OCI-LY7 (cell line): ENCODE measurements around the gene PLPPR1. TPM values are rescaled to one million over a fixed set of nuclear protein-coding genes. Genes with fewer than 3 reads are reported as not detected.

Experiments
- BruUV-seq: library from RNA; stranded (reverse); fragments of 400-500 nt; replicated peaks from 2 replicates; lab custom pipeline; 2021; lab: Mats Ljungman, UMichigan
- CTCF ChIA-PET: fragments of 300-600 bp; sonication (Branson Sonifier 250); formaldehyde crosslinking; loops from one replicate; lab custom pipeline; 2022; ENCODE audit warnings: antibody characterized with exemption; ENCODE audit not compliant: unreplicated experiment; lab: Charles Lee
- POLR2A ChIA-PET: fragments of 300-600 bp; sonication (Branson Sonifier 250); formaldehyde crosslinking; loops from one replicate; lab custom pipeline; 2022; ENCODE audit warnings: antibody characterized with exemption; lab: Charles Lee
- DNase-seq: peaks from one replicate; pipeline ENCODE4 v3.0.0-alpha.2; 2015; ENCODE audit warnings: low spot score
- H2AFZ ChIP-seq: fragments of 200-600 bp; sonication (generic), shearing (Covaris generic); 2 replicates; pipeline ENCODE4 v1.6.1; 2014; ENCODE audit warnings: mild to moderate bottlenecking, antibody characterized with exemption, low read length, moderate library complexity
- H3K27ac ChIP-seq: fragments of 200-600 bp; sonication (generic); 2 replicates; pipeline ENCODE4 v1.5.1; 2014; ENCODE audit warnings: mixed run types, low read depth, mild to moderate bottlenecking, moderate library complexity, low read length, inconsistent platforms; ENCODE audit not compliant: poor library complexity, severe bottlenecking
- H3K36me3 ChIP-seq: fragments of 200-600 bp; sonication (generic); 2 replicates; pipeline ENCODE4 v1.6.1; 2014; ENCODE audit warnings: mild to moderate bottlenecking, antibody characterized with exemption, low read length, moderate library complexity, mixed read lengths; ENCODE audit not compliant: insufficient read depth
- H3K4me1 ChIP-seq: fragments of 200-600 bp; sonication (generic); 2 replicates; pipeline ENCODE4 v1.5.1; 2014; ENCODE audit warnings: mild to moderate bottlenecking, low read length; ENCODE audit not compliant: insufficient read depth, poor library complexity, severe bottlenecking
- H3K4me2 ChIP-seq: fragments of 200-600 bp; sonication (generic); 2 replicates; pipeline ENCODE4 v1.6.1; 2014; ENCODE audit warnings: mild to moderate bottlenecking, low read length
- H3K4me3 ChIP-seq: fragments of 200-600 bp; sonication (generic); 2 replicates; pipeline ENCODE4 v1.5.1; 2014; ENCODE audit warnings: mild to moderate bottlenecking, low read depth, low read length; ENCODE audit not compliant: poor library complexity, severe bottlenecking
- H3K79me2 ChIP-seq: fragments of 200-600 bp; sonication (generic); 2 replicates; pipeline ENCODE4 v1.6.1; 2016; ENCODE audit warnings: low read depth, mild to moderate bottlenecking, low read length, moderate library complexity, mixed read lengths; ENCODE audit not compliant: insufficient read depth
- H3K9me2 ChIP-seq: fragments of 200-600 bp; sonication (generic); 2 replicates; pipeline ENCODE4 v1.6.1; 2016; ENCODE audit warnings: mild to moderate bottlenecking, low read length, mixed read lengths; ENCODE audit not compliant: insufficient read depth
- H3K9me3 ChIP-seq: fragments of 200-600 bp; sonication (generic); 2 replicates; pipeline ENCODE4 v1.6.1; 2014; ENCODE audit warnings: mild to moderate bottlenecking, mixed run types, low read length, mixed read lengths
- H4K20me1 ChIP-seq: fragments of 200-600 bp; sonication (generic); 2 replicates; pipeline ENCODE4 v1.6.1; 2014; ENCODE audit warnings: mild to moderate bottlenecking, antibody characterized with exemption, low read length, moderate library complexity, mixed read lengths; ENCODE audit not compliant: insufficient read depth
- EZH2phosphoT487 ChIP-seq: fragments of 200-600 bp; sonication (generic); IDR thresholded peaks from 2 replicates; pipeline ENCODE4 v1.6.1; 2018; ENCODE audit warnings: low read depth, borderline replicate concordance, mild to moderate bottlenecking, mixed run types, antibody characterized with exemption, low read length, moderate library complexity, mixed read lengths
- intact Hi-C: fragments of 100-400 bp; cut with micrococcal nuclease; formaldehyde crosslinking; loops from one replicate; pipeline ENCODE4 v1.10.0; 2022; ENCODE audit not compliant: unreplicated experiment
- total RNA-seq, 2 experiments: library from RNA; depleted of rRNA in 1 of 2; stranded (reverse); fragments of >200 nt in 1 of 2; shearing (Covaris generic) in 1 of 2; gene quantifications; 2 replicates each; pipeline ENCODE4 v1.2.3, GENCODE V29; 2014 to 2022
- TF ChIP-seq, protein P1 (sequence below): fragments of 200-600 bp; sonication (generic); conservative IDR thresholded peaks from 2 replicates; pipeline ENCODE4 v1.5.1; 2014; ENCODE audit warnings: mild to moderate bottlenecking, antibody characterized with exemption, low read length, moderate library complexity, mixed read lengths

PLPPR1 gene
- total RNA-seq, 2 experiments from 2014 or later = not detected

DNA sequence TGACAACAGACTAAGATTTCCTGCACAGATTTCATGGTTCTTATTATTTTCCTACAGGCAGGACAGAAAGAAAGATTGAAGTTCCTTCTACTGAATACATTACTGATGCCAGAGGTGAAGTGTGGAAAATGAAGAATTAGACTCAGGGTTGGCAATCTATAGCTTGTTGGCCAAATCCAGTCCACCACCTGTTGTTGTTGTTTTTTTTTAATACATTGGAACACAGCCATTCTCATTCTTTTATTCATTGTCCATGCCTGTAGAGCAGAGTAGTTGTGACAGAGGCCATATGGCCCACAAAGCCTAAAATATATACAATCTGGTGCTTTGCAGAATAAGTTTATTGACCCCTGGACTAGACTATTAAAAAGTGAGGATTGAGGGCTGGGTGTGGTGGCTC, 5.8 kb upstream of the PLPPR1 start:
- no peak for TF ChIP-seq EZH2phosphoT487
- TF ChIP-seq, protein P1, sequence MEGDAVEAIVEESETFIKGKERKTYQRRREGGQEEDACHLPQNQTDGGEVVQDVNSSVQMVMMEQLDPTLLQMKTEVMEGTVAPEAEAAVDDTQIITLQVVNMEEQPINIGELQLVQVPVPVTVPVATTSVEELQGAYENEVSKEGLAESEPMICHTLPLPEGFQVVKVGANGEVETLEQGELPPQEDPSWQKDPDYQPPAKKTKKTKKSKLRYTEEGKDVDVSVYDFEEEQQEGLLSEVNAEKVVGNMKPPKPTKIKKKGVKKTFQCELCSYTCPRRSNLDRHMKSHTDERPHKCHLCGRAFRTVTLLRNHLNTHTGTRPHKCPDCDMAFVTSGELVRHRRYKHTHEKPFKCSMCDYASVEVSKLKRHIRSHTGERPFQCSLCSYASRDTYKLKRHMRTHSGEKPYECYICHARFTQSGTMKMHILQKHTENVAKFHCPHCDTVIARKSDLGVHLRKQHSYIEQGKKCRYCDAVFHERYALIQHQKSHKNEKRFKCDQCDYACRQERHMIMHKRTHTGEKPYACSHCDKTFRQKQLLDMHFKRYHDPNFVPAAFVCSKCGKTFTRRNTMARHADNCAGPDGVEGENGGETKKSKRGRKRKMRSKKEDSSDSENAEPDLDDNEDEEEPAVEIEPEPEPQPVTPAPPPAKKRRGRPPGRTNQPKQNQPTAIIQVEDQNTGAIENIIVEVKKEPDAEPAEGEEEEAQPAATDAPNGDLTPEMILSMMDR = no peak
- BruUV-seq = no TSS peak
- H2AFZ ChIP-seq = no peak overlapping the region
- H3K4me3 ChIP-seq = no peak overlapping the region
- no peaks in the 10 kb centered on the region for H3K79me2 ChIP-seq
- H3K9me3 ChIP-seq = no peaks in the 10 kb centered on the region
- H3K4me1 ChIP-seq = no peaks in the 10 kb centered on the region
- intact Hi-C loops = no loop called here
- no peaks in the 10 kb centered on the region for H3K9me2 ChIP-seq
- no peaks in the 10 kb centered on the region for H4K20me1 ChIP-seq
- H3K36me3 ChIP-seq = no peaks in the 10 kb centered on the region
- POLR2A ChIA-PET = interaction anchor here (0.6 kb wide), 2 partner anchors 751 to 1227 kb away, joined by 3 to 4 read pairs; no protein-coding TSS in a partner anchor
- DNase-seq = no peak
- no peak overlapping the region for H3K4me2 ChIP-seq
- no peak overlapping the region for H3K27ac ChIP-seq
- CTCF ChIA-PET = no interaction called here

- ChIA-PET CTCF (interaction anchor here (1.0 kb wide), 1 partner anchor 9 kb away, joined by 3 read pairs; no protein-coding TSS in a partner anchor), POLR2A (interaction anchor here (0.6 to 1.7 kb wide), 6 partner anchors 12 to 478 kb away, joined by 3 to 9 read pairs (median 3); no protein-coding TSS in a partner anchor)
- no peaks in the 10 kb centered on the region for H3K4me1 ChIP-seq
- no peak for DNase-seq
- intact Hi-C loops = no loop called here
- no peaks in the 10 kb centered on the region for H4K20me1 ChIP-seq
- H3K79me2 ChIP-seq = no peaks in the 10 kb centered on the region
- BruUV-seq = no TSS peak
- H2AFZ ChIP-seq = no peak overlapping the region
- H3K9me2 ChIP-seq = no peaks in the 10 kb centered on the region
- no peaks in the 10 kb centered on the region for H3K36me3 ChIP-seq
- no peak for TF ChIP-seq EZH2phosphoT487
- TF ChIP-seq, protein P1 = no peak
- H3K9me3 ChIP-seq = no peaks in the 10 kb centered on the region
- no peak overlapping the region for H3K27ac ChIP-seq
- H3K4me2 ChIP-seq = no peak overlapping the region
- H3K4me3 ChIP-seq = no peak overlapping the region
Observed at GRCh38 chr9:101025940-101026339, 2.6 kb upstream of the PLPPR1 start.

GRCh38 chr9:101026824-101027223, 1.7 kb upstream of the PLPPR1 start:
- H3K4me1 ChIP-seq = no peaks in the 10 kb centered on the region
- no peaks in the 10 kb centered on the region for H3K9me3 ChIP-seq
- ChIA-PET POLR2A (interaction anchor here (1.0 kb wide), 1 partner anchor 79 kb away, joined by 3 read pairs; no protein-coding TSS in a partner anchor), CTCF (interaction anchor here (1.0 kb wide), 1 partner anchor 8 kb away, joined by 3 read pairs; no protein-coding TSS in a partner anchor)
- intact Hi-C loops = no loop called here
- TF ChIP-seq EZH2phosphoT487 = no peak
- TF ChIP-seq, protein P1 = no peak
- no peaks in the 10 kb centered on the region for H4K20me1 ChIP-seq
- no peaks in the 10 kb centered on the region for H3K79me2 ChIP-seq
- H3K36me3 ChIP-seq = no peaks in the 10 kb centered on the region
- H3K9me2 ChIP-seq = no peaks in the 10 kb centered on the region
- H3K4me2 ChIP-seq = no peak overlapping the region
- H3K27ac ChIP-seq = no peak overlapping the region
- DNase-seq = no peak
- H2AFZ ChIP-seq = no peak overlapping the region
- no peak overlapping the region for H3K4me3 ChIP-seq
- BruUV-seq = no TSS peak
